GM12878 (cell line): ENCODE results near the gene SPINK8. TPM values are rescaled to one million over a fixed set of nuclear protein-coding genes. Genes with fewer than 3 reads are reported as not detected.

Experiments used
- ATAC-seq: fragments of 200-7000 bp; cut with Tn5 transposase; 3 replicates; pipeline ENCODE4 v1.9.1; 2020; ENCODE audit warnings: mild to moderate bottlenecking, moderate library complexity
- BruUV-seq: library from RNA; stranded (reverse); fragments of 400-500 nt; replicated peaks from 2 replicates; lab custom pipeline; 2021; lab: Mats Ljungman, UMichigan
- CTCF ChIA-PET: fragments of 300-600 bp; sonication (Branson Sonifier 250); formaldehyde crosslinking; extraction: SDS; loops from one replicate; lab custom pipeline; 2021; ENCODE audit warnings: inconsistent platforms; lab: Yijun Ruan, JAX
- POLR2A ChIA-PET: fragments of 350-600 bp; formaldehyde crosslinking; extraction: SDS; loops from one replicate; lab custom pipeline; 2021; ENCODE audit warnings: inconsistent platforms; lab: Charles Lee
- RAD21 ChIA-PET: fragments of 300-600 bp; sonication (Branson Sonifier 250); formaldehyde crosslinking; loops from one replicate; lab custom pipeline; 2023; ENCODE audit warnings: antibody characterized with exemption; ENCODE audit not compliant: unreplicated experiment; lab: Charles Lee
- SMC1A ChIA-PET: fragments of 300-600 bp; sonication (Branson Sonifier 250); formaldehyde crosslinking; loops from one replicate; lab custom pipeline; 2023; ENCODE audit not compliant: unreplicated experiment, uncharacterized antibody; lab: Charles Lee
- DNase-seq: peaks from one replicate; pipeline ENCODE4 v3.0.0-alpha.2; 2011; ENCODE audit warnings: low read depth, low spot score
- FAIRE-seq: peaks from 3 replicates; lab custom pipeline; 2011; peaks lifted over from hg19 to GRCh38; lab: Jason Lieb, UNC
- H2AFZ ChIP-seq: 2 replicates; pipeline ENCODE4 v1.6.0; 2011; ENCODE audit warnings: low read depth, low read length, control low read depth; ENCODE audit not compliant: control insufficient read depth
- H3K27ac ChIP-seq: 2 replicates; pipeline ENCODE4 v1.5.1; 2011; ENCODE audit warnings: control low read depth; ENCODE audit not compliant: control insufficient read depth, insufficient read depth
- H3K27me3 ChIP-seq, 2 experiments: replicated peaks in 1 of 2; 2 replicates each; pipeline versions ENCODE4 v1.6.0 to v1.6.1; 2011; ENCODE audit warnings: low read length in 1 of 2; ENCODE audit not compliant: control insufficient read depth in 2 of 2, insufficient read depth in 2 of 2
- H3K36me3 ChIP-seq, 2 experiments: 2 replicates each; pipeline ENCODE4 v1.5.1; 2011; ENCODE audit warnings: low read length in 1 of 2; ENCODE audit not compliant: control insufficient read depth in 2 of 2, insufficient read depth in 2 of 2
- H3K4me1 ChIP-seq: 2 replicates; pipeline ENCODE4 v1.6.1; 2011; ENCODE audit warnings: mild to moderate bottlenecking, low read length, moderate library complexity, mixed read lengths; ENCODE audit not compliant: control insufficient read depth, insufficient read depth
- H3K4me2 ChIP-seq: 2 replicates; pipeline ENCODE4 v1.6.0; 2011; ENCODE audit warnings: control low read depth; ENCODE audit not compliant: control insufficient read depth, insufficient read depth
- H3K4me3 ChIP-seq: fragments of 200-600 bp; sonication (generic); 2 replicates; pipeline ENCODE4 v1.5.1; 2016
- H3K79me2 ChIP-seq: 2 replicates; pipeline ENCODE4 v1.6.0; 2011; ENCODE audit warnings: low read length; ENCODE audit not compliant: control insufficient read depth, insufficient read depth
- H3K9ac ChIP-seq: 2 replicates; pipeline ENCODE4 v1.8.0; 2011; ENCODE audit warnings: low read length, control low read depth, mixed read lengths; ENCODE audit not compliant: control insufficient read depth, insufficient read depth
- H3K9me3 ChIP-seq: replicated peaks from 3 replicates; pipeline ENCODE4 v1.5.1; 2011; ENCODE audit warnings: mild to moderate bottlenecking, low read length; ENCODE audit not compliant: control insufficient read depth, insufficient read depth
- H4K20me1 ChIP-seq: 2 replicates; pipeline ENCODE4 v1.6.0; 2011; ENCODE audit not compliant: control insufficient read depth, insufficient read depth
- ASH2L ChIP-seq: fragments of 300-600, 200-600 bp; sonication (generic); IDR thresholded peaks from 2 replicates; pipeline ENCODE4 v1.6.1; 2017; ENCODE audit warnings: low read depth, mild to moderate bottlenecking, borderline replicate concordance
- ATF7 ChIP-seq: fragments of 450-650 bp; IDR thresholded peaks from 2 replicates; pipeline ENCODE4 v1.6.1; 2016; ENCODE audit warnings: low read depth, mild to moderate bottlenecking
- CBFB ChIP-seq: IDR thresholded peaks from 2 replicates; pipeline ENCODE4 v1.6.1; 2016; ENCODE audit warnings: antibody characterized with exemption, low read depth
- CTCF ChIP-seq, 3 experiments: IDR thresholded peaks in 2 of 3; conservative IDR thresholded peaks in 1 of 3; 2 replicates each; pipeline ENCODE4 v1.5.1; 2011; ENCODE audit warnings: low read depth in 3 of 3, low read length in 3 of 3, mild to moderate bottlenecking in 3 of 3, control low read depth in 2 of 3, moderate library complexity in 2 of 3, inconsistent platforms in 1 of 3, mixed read lengths in 1 of 3; ENCODE audit not compliant: control insufficient read depth in 2 of 3, insufficient read depth in 1 of 3; ENCODE audit errors: extremely low read depth in 1 of 3
- FOXK2 ChIP-seq: fragments of 450-650 bp; IDR thresholded peaks from 2 replicates; pipeline ENCODE4 v1.6.1; 2017; ENCODE audit warnings: mild to moderate bottlenecking, moderate library complexity
- NFIC ChIP-seq: IDR thresholded peaks from 2 replicates; pipeline ENCODE4 v1.6.1; 2012; ENCODE audit warnings: low read depth, mild to moderate bottlenecking, inconsistent platforms, low read length, moderate library complexity
- NR2F1 ChIP-seq: fragments of 450-650 bp; conservative IDR thresholded peaks from 2 replicates; pipeline ENCODE4 v1.6.1; 2017; ENCODE audit warnings: mild to moderate bottlenecking
- POLR2AphosphoS5 ChIP-seq: IDR thresholded peaks from 2 replicates; pipeline ENCODE4 v1.6.1; 2011; ENCODE audit warnings: mild to moderate bottlenecking, low read length, inconsistent platforms
- RB1 ChIP-seq: fragments of 450-650 bp; formaldehyde crosslinking; IDR thresholded peaks from 2 replicates; pipeline ENCODE4 v1.6.1; 2017; ENCODE audit warnings: mild to moderate bottlenecking, borderline replicate concordance
- RCOR1 ChIP-seq: conservative IDR thresholded peaks from 2 replicates; pipeline ENCODE4 v1.6.1; 2012; ENCODE audit warnings: low read depth, low read length, improper control_type of control experiment
- SREBF1 ChIP-seq: IDR thresholded peaks from 2 replicates; pipeline ENCODE4 v1.6.1; 2012; ENCODE audit warnings: mild to moderate bottlenecking, low read length
- STAT1 ChIP-seq: fragments of 450-650 bp; conservative IDR thresholded peaks from 2 replicates; pipeline ENCODE4 v1.6.1; 2014; ENCODE audit warnings: antibody characterized with exemption, mild to moderate bottlenecking
- TARDBP ChIP-seq: IDR thresholded peaks from 2 replicates; pipeline ENCODE4 v1.6.1; 2016; ENCODE audit warnings: borderline replicate concordance
- ZZZ3 ChIP-seq: IDR thresholded peaks from 2 replicates; pipeline ENCODE4 v1.6.1; 2011; ENCODE audit warnings: low read depth; ENCODE audit not compliant: control insufficient read depth, insufficient read length
- in situ Hi-C: fragments of 300-500 bp; cut with MboI; formaldehyde crosslinking; loops from 9 replicates; pipeline ENCODE4 v1.14.3; 2018; ENCODE audit warnings: mixed read lengths
- intact Hi-C: fragments of 100-400 bp; cut with micrococcal nuclease; formaldehyde crosslinking; loops from one replicate; pipeline ENCODE4 v1.14.2; 2022; ENCODE audit not compliant: unreplicated experiment
- polyA plus RNA-seq, 11 experiments: library from polyadenylated mRNA; depleted of rRNA in 4 of 11; unstranded in 6 of 11; stranded (reverse) in 5 of 11; fragments of >200 nt; fragmentation: Nextera tagmentation in 4 of 11; fragmentation: Illumina TruSeq in 1 of 11; extraction: Ambion mirVana in 4 of 11; extraction: Trizol in 1 of 11; gene quantifications; 1 replicate in 1 of 11; 2 replicates in 10 of 11; pipeline versions ENCODE4 v1.2.1 to v1.2.3, GENCODE V29; 2011 to 2016; ENCODE audit warnings: inconsistent platforms in 2 of 11, missing spikeins in 2 of 11, low read depth in 1 of 11
- total RNA-seq, 4 experiments: library from RNA; depleted of rRNA in 3 of 4; stranded (reverse); fragments of >200 nt in 3 of 4; fragmentation: Illumina TruSeq in 1 of 4; extraction: Trizol in 1 of 4; gene quantifications; 2 replicates each; pipeline versions ENCODE4 v1.2.1 to v1.2.3, GENCODE V29; 2013 to 2021
- TF ChIP-seq, protein P1 (sequence below): IDR thresholded peaks from 2 replicates; pipeline ENCODE4 v1.6.1; 2012; ENCODE audit warnings: low read depth, low read length, improper control_type of control experiment
- TF ChIP-seq, protein P2 (sequence below): fragments of 150-350 bp; IDR thresholded peaks from 2 replicates; pipeline ENCODE4 v1.6.1; 2014; ENCODE audit warnings: mild to moderate bottlenecking, low read depth, low read length

The SPINK8 gene
- total and polyA plus RNA-seq, 10 of the 15 experiments (the other 5 are each of a cell fraction or from before 2014, with no cell fraction given) = not detected

- H3K4me2 ChIP-seq = no peak overlapping the region
- no peak for DNase-seq
- CTCF ChIA-PET = interaction anchor here (1.2 to 1.7 kb wide), 2 partner anchors 34 to 69 kb away, joined by 3 to 4 read pairs; no protein-coding TSS in a partner anchor
- SMC1A ChIA-PET = no interaction called here
- H3K27me3 ChIP-seq = no peaks in the 10 kb centered on the region; a peak in 1 of 4 replicates
- no peaks in the 10 kb centered on the region for H4K20me1 ChIP-seq
- H3K4me3 ChIP-seq = no peak overlapping the region
- RAD21 ChIA-PET = no interaction called here
- intact Hi-C loops = no loop called here
- no peak overlapping the region for H2AFZ ChIP-seq
- POLR2A ChIA-PET = interaction anchor here (0.5 kb wide), 1 partner anchor 114 kb away, joined by 8 read pairs; no protein-coding TSS in a partner anchor
- H3K36me3 ChIP-seq = no peaks in the 10 kb centered on the region
- TF ChIP-seq RB1 = no peak
- TF ChIP-seq ZZZ3 = no peak
- TF ChIP-seq, protein P1, sequence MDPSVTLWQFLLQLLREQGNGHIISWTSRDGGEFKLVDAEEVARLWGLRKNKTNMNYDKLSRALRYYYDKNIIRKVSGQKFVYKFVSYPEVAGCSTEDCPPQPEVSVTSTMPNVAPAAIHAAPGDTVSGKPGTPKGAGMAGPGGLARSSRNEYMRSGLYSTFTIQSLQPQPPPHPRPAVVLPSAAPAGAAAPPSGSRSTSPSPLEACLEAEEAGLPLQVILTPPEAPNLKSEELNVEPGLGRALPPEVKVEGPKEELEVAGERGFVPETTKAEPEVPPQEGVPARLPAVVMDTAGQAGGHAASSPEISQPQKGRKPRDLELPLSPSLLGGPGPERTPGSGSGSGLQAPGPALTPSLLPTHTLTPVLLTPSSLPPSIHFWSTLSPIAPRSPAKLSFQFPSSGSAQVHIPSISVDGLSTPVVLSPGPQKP = no peak
- no peak for TF ChIP-seq TARDBP
- no peak for TF ChIP-seq SREBF1
- no peak for TF ChIP-seq CTCF (IDR thresholded peaks at IDR 0.05 in 2 of 3, conservative IDR thresholded peaks at IDR 0.05 in 1 of 3; ENCODE audit: control insufficient read depth in 2 of 3, extremely low read depth in 1 of 3, insufficient read depth in 1 of 3, low read depth in 3 of 3, low read length in 3 of 3)
- no peak for TF ChIP-seq ATF7
- TF ChIP-seq NFIC = no peak
- TF ChIP-seq RCOR1 = no peak
- TF ChIP-seq ASH2L = no peak
- TF ChIP-seq, protein P2, sequence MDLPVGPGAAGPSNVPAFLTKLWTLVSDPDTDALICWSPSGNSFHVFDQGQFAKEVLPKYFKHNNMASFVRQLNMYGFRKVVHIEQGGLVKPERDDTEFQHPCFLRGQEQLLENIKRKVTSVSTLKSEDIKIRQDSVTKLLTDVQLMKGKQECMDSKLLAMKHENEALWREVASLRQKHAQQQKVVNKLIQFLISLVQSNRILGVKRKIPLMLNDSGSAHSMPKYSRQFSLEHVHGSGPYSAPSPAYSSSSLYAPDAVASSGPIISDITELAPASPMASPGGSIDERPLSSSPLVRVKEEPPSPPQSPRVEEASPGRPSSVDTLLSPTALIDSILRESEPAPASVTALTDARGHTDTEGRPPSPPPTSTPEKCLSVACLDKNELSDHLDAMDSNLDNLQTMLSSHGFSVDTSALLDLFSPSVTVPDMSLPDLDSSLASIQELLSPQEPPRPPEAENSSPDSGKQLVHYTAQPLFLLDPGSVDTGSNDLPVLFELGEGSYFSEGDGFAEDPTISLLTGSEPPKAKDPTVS = no peak
- no peak for TF ChIP-seq NR2F1
- TF ChIP-seq POLR2AphosphoS5 = no peak
- no peak for TF ChIP-seq FOXK2
- no peak for TF ChIP-seq CBFB
- no peak for TF ChIP-seq STAT1
- BruUV-seq = no TSS peak
- H3K79me2 ChIP-seq = no peaks in the 10 kb centered on the region
- no peak overlapping the region for H3K9ac ChIP-seq
- H3K27ac ChIP-seq = no peak overlapping the region
- H3K4me1 ChIP-seq = no peaks in the 10 kb centered on the region
- FAIRE-seq = no peak
- ATAC-seq = no peak
- in situ Hi-C loops = no loop called here
- H3K9me3 ChIP-seq = no peaks in the 10 kb centered on the region; the same call in 2 of the 3 replicates
These were observed 33.7 kb upstream of the SPINK8 start for GRCh38 chr3:48367201-48367600.
